NCI-H2081 treated with DMSO at 0.1 percent for 48 hours (cell line): ENCODE results near the gene TEX12.

Experiments used
- DNase-seq: peaks from one replicate; lab custom pipeline; 2025; lab: John Stamatoyannopoulos, UW

The TEX12 gene

GRCh38 chr11:112212290-112212689 is 45.1 kb downstream of the TEX12 start:
- no peak for DNase-seq

DNA sequence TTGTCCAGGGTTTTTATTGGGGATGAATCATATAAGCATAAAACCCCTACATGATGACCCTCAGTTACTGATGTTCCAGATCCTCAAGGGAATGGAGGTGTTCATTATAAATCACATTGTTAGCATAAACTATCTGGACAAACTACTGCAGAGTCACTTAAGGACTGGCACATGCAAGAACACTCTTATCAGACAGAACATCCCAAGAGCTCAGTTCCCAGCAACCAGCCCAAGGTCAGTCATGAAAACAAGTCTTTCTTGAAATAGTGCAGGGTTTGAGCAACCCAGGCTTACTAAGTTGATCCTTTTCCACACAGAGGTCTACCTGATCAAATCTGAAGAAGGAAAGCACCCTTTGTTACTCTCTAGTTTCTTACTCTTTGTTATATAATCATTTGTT is 45.5 kb downstream of the TEX12 start:
- DNase-seq, result no peak

DNA sequence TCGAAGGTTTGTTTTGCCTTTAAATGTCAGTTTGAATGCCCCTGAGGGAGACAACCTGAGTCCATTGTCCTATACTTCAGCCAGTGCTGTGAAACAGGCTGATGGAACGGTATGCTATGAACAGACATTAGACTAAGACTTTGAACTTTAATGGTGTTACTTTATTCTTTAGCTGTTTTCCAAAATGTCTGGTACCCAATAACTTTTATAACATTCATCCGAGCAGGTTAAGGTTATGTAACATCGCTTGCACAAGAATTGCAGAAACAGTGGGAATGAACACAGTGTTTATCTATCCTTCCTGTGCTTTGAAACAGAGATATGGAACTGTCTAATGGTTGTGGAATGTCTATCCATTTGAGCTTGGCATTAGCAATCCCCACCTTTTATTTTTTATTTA is 46.6 kb downstream of the TEX12 start:
- no peak for DNase-seq

DNA sequence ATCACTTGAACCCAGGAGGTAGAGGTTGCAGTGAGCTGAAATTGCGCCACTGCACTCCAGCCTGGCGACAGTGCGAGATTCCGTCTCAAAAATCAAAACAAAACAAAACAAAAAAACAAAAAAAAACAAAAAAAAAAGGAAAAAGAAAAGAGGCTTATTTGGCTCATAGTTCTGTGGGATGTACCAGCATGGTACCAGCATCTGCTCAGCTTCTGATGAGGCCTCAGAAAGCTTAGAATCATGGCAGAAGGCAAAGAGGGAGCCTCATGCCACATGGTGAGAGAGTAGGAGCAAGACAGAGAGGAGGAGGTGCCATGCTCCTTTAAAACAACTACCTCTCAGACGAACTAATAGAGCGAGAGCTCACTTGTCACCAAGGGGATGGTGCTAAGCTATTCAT is 48.4 kb downstream of the TEX12 start:
- no peak for DNase-seq

GRCh38 chr11:112216561-112217105 is 49.5 kb downstream of the TEX12 start:
- DNase-seq, result no peak

GRCh38 chr11:112219476-112220232 is 52.5 kb downstream of the TEX12 start:
- peak; percentile 48 for DNase-seq

DNA sequence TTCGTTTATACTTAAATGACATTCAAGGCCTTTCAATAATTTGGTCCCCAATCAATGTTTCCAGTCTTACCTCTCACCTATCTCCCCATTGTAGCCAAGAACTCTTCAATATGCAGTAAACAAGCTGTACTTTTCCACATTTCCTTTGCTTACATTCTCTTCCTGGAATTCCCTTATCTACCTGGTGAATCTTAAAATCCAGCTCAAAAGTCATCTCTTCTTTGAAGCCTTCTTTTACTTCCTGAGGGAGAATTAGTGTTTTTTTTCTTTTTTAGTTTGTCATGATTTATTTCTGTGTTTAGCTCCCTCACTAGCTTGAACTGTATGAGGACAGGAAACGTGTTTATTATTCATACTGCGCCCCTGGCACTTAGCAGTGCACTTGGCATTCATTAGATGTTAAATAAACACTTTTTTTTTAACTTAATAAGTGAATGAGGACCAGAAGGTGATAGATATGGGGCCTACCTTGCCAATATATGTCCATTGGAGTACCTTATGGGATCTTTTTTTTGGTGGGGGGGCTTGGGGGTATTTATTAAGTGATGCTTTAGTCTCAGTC is 54.2 kb downstream of the TEX12 start:
- DNase-seq, result no peak
